Breast epithelium (tissue), 4 donors: ENCODE results near the gene TMEM18. TPM values are rescaled to one million over a fixed set of nuclear protein-coding genes. Genes with fewer than 3 reads are reported as not detected.

Experiments used
- DNase-seq, 2 donors: peaks; one replicate each; pipeline ENCODE4 v3.0.0-alpha.2; 2019; ENCODE audit warnings: low spot score in 2 of 2
- H3K27ac ChIP-seq, 2 donors: fragments of 200-600 bp; sonication (generic) in 1 of 2; one replicate each; pipeline ENCODE4 v1.5.1; 2016 to 2019; ENCODE audit warnings: mild to moderate bottlenecking in 1 of 2
- H3K27me3 ChIP-seq, 2 donors: fragments of 200-600 bp; sonication (generic) in 1 of 2; one replicate each; pipeline versions ENCODE4 v1.5.1 to v1.6.0; 2017 to 2019; ENCODE audit warnings: control low read depth in 1 of 2, mild to moderate bottlenecking in 1 of 2
- H3K36me3 ChIP-seq: fragments of 200-600 bp; one replicate; pipeline ENCODE4 v1.5.1; 2019
- H3K4me1 ChIP-seq, 2 donors: fragments of 200-600 bp; sonication (generic); one replicate each; pipeline ENCODE4 v1.5.1; 2016 to 2019; ENCODE audit warnings: control low read depth in 1 of 2
- H3K4me3 ChIP-seq, 3 donors: fragments of 200-600 bp; sonication (generic); 1 replicate in 2 of 3; 2 replicates in 1 of 3; pipeline ENCODE4 v1.5.1; 2016 to 2019; ENCODE audit warnings: mild to moderate bottlenecking in 3 of 3, moderate library complexity in 2 of 3
- H3K9me3 ChIP-seq, 2 donors: fragments of 200-600 bp; sonication (generic) in 1 of 2; one replicate each; pipeline ENCODE4 v1.5.1; 2016 to 2019; ENCODE audit warnings: control low read depth in 1 of 2
- CTCF ChIP-seq, 3 donors: fragments of 450-650 bp; IDR thresholded peaks; one replicate each; pipeline ENCODE4 v1.5.1; 2016 to 2017; ENCODE audit warnings: antibody characterized with exemption in 3 of 3, mild to moderate bottlenecking in 3 of 3, moderate library complexity in 3 of 3
- POLR2A ChIP-seq: fragments of 450-650 bp; IDR thresholded peaks from one replicate; pipeline ENCODE4 v1.6.1; 2016; ENCODE audit warnings: antibody characterized with exemption, mild to moderate bottlenecking, moderate library complexity
- POLR2AphosphoS5 ChIP-seq, 3 donors: sonication (generic); formaldehyde crosslinking; IDR thresholded peaks; one replicate each; pipeline ENCODE4 v1.6.1; 2017; ENCODE audit warnings: antibody characterized with exemption in 3 of 3
- intact Hi-C: fragments of 100-400 bp; cut with DNase I; formaldehyde crosslinking; loops from one replicate; pipeline ENCODE4 v1.15.1; 2023; ENCODE audit warnings: low total_unique reads
- total RNA-seq, 3 donors: library from RNA; depleted of rRNA; stranded (reverse); fragments of >200 nt; gene quantifications; one replicate each; pipeline ENCODE4 v1.1.0, GENCODE V29; 2016

TMEM18 gene
- total RNA-seq, 3 donors from 2014 or later: 17.7 to 34.6 (median 27.4) TPM

- Histone ChIP-seq H3K27me3 (no peaks in the 10 kb centered on the region), H3K4me3 (no peak overlapping the region), H3K36me3 (no peaks in the 10 kb centered on the region), H3K9me3 (peaks cover 0 to 3% of the 10 kb centered on the region in 2 donors), H3K4me1 (no peaks in the 10 kb centered on the region), H3K27ac (no peak overlapping the region)
- TF ChIP-seq CTCF (IDR thresholded peaks at IDR 0.05) (no peak), POLR2A (no peak), POLR2AphosphoS5 (IDR thresholded peaks at IDR 0.05) (no peak)
- intact Hi-C loops: no loop called here
- DNase-seq: no peak
These were observed 5.0 kb upstream of the TMEM18 start for GRCh38 chr2:682226-682625.

- Histone ChIP-seq H3K27ac (no peak overlapping the region), H3K27me3 (no peaks in the 10 kb centered on the region), H3K9me3 (peaks cover 0 to 3% of the 10 kb centered on the region in 2 donors), H3K36me3 (no peaks in the 10 kb centered on the region), H3K4me3 (no peak overlapping the region), H3K4me1 (no peaks in the 10 kb centered on the region)
- TF ChIP-seq CTCF (IDR thresholded peaks at IDR 0.05) (no peak), POLR2A (no peak), POLR2AphosphoS5 (IDR thresholded peaks at IDR 0.05) (no peak)
- intact Hi-C loops: no loop called here
- no peak for DNase-seq
These were observed 4.1 kb upstream of the TMEM18 start for GRCh38 chr2:681312-681711.

GRCh38 chr2:680496-680895, 3.3 kb upstream of the TMEM18 start:
- no peak for TF ChIP-seq CTCF (IDR thresholded peaks at IDR 0.05)
- no peak for TF ChIP-seq POLR2AphosphoS5 (IDR thresholded peaks at IDR 0.05)
- no peak for TF ChIP-seq POLR2A
- Histone ChIP-seq H3K36me3 (no peaks in the 10 kb centered on the region), H3K9me3 (no peaks in the 10 kb centered on the region), H3K27ac (no peak overlapping the region), H3K4me3 (no peak overlapping the region), H3K4me1 (no peaks in the 10 kb centered on the region), H3K27me3 (no peaks in the 10 kb centered on the region)
- intact Hi-C loops: no loop called here
- DNase-seq: no peak

- intact Hi-C loops: no loop called here
- Histone ChIP-seq H3K4me1 (no peaks in the 10 kb centered on the region), H3K4me3 (no peak overlapping the region), H3K27me3 (no peaks in the 10 kb centered on the region), H3K36me3 (no peaks in the 10 kb centered on the region), H3K9me3 (no peaks in the 10 kb centered on the region), H3K27ac (no peak overlapping the region)
- TF ChIP-seq CTCF (IDR thresholded peaks at IDR 0.05): no peak
- no peak for TF ChIP-seq POLR2A
- TF ChIP-seq POLR2AphosphoS5 (IDR thresholded peaks at IDR 0.05): no peak
- DNase-seq: no peak
These were observed 1.8 kb upstream of the TMEM18 start for GRCh38 chr2:678964-679363.

GRCh38 chr2:677959-678550, 849 bp upstream of the TMEM18 start:
- no peaks in the 10 kb centered on the region for H3K9me3 ChIP-seq
- no peaks in the 10 kb centered on the region for H3K27me3 ChIP-seq
- no peak for TF ChIP-seq CTCF (IDR thresholded peaks at IDR 0.05)
- TF ChIP-seq POLR2AphosphoS5 (IDR thresholded peaks at IDR 0.05): no peak
- no peak for TF ChIP-seq POLR2A
- peak overlapping the region; percentile 63 to 82 (median 78) for H3K4me3 ChIP-seq
- no peak for DNase-seq
- intact Hi-C loops: no loop called here
- no peaks in the 10 kb centered on the region for H3K4me1 ChIP-seq
- peak overlapping the region; percentile 98 for H3K27ac ChIP-seq
- no peaks in the 10 kb centered on the region for H3K36me3 ChIP-seq
